NCI-H2227 (cell line): ENCODE results near the gene PBX1.

Source experiments
- DNase-seq: peaks from one replicate; lab custom pipeline; 2025; ENCODE audit not compliant: unreplicated experiment; lab: John Stamatoyannopoulos, UW

Gene PBX1

DNA sequence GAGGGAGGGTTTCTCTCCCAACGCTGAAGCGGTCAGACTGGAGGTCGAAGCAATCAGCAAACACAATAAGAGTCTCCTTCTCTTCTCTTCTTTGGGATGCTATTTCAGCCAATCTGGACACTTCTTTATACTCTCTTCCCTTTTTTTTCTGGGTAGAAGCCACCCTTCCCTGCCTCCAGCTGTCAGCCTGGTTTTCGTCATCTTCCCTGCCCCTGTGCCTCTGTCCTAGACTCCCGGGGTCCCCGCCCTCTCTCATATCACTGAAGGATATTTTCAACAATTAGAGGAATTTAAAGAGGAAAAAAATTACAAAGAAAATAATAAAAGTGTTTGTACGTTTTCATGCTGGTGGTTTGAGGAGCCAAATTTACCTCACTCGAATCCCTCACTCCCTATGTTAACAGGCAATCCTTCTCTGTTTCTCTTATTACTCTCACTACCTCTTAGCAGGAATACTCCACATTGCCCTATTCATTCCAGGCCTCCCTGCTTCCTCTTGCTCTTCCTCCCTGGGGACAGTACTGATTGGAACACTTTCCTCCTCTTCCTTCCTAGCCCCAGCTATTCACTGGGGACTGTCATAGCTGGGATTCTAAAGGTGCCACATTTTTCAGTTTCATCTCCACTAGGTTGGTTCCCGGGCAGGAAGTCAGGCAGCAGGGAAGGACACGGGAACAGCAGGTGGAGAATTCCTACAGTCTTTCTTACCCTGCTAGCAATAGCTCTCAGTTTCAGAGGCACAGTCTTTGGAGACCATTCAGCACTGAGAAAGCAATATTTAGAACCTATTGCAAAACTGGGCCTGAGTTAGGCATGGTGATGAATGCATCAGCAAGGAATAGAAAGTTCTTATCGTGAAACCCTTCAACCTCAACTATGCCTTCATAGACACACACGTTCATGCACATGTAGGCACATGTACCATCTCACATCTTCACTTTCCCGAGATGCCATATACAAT is 288.0 kb downstream of the PBX1 start:
- DNase-seq = no peak

DNA sequence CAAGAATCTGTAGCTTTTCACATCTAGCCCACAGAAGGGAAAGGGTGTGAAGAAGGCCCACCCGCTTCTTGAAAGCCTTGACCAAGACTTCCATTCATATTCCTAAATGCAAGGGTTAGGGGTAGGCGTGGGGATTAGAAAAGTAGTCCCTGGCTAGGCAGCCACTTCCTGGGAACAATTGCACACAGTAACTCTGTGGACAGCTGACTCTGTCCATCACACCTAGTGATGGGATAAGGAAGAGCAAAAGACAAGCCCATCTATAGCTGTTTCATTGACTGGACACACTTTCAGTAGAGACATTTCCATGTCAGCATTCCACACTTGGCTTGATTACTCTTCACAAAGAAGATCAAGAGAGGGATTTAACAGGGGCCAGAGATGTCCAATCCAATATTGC is 294.2 kb downstream of the PBX1 start:
- DNase-seq = no peak

DNA sequence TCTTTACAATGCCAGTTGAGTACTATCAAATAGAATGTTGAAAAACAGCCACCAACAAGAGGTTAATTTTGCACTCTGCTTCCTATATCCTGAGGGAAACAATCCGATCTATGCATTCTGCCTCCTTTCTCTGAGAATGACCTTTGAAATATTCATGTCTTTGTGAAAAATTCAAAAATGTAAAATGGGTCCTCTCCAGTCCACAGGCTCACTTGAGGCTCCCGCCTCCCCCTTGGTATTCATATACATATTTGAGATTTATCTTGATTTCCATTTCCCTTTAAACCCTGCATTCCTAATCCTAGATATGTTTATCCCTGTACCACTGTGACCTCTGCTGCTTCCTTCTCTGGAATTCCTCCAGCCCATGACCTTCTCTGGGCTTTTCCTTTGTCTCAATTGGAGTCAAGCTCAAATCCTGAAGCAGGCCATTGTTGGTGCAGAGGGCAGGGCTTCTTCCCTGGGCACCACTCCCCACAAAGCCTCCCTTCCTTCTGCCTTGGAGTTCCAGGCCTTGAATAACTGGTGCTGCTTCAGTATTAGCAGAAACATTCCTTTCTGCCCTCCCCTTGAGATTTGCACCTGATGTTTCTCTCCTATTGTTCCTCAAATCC is 296.8 kb downstream of the PBX1 start:
- no peak for DNase-seq

DNA sequence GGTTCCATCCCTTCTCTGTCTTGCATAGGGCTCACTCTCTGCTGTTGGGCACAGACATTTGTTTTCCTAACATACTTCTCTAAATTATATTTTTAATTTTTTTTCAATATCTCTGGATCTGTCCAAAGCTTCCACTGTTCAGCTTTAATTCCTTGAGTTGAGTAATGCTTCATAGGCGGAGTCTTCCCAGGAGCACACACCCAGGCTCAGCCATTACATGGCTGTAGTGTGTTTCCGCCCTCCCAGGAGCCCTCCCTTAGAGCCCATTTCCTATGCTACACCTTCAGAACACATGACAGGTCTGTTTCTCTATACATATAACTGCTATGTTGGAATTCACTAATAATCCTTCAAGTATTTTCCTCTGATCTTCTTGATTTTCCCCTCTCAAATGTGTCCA is 297.4 kb downstream of the PBX1 start:
- DNase-seq = no peak

DNA sequence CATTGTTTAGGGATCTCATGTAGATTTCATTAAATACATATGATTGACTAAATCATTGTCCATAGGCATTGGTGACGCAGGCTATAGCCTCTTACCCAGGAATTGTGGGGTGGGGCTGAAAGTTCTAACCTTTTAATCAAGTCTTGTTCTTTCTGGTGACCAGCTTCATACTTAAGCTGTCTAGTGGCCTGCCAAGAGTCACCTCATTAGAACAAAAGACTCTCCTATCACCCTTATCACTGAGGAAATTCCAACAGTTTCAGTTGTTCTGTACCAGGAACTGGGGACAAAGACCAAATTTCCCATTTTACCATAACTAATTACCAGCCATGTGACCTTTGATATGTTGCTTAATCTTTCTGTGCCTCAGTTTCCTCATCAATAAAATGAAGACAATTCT is 298.5 kb downstream of the PBX1 start:
- no peak for DNase-seq

DNA sequence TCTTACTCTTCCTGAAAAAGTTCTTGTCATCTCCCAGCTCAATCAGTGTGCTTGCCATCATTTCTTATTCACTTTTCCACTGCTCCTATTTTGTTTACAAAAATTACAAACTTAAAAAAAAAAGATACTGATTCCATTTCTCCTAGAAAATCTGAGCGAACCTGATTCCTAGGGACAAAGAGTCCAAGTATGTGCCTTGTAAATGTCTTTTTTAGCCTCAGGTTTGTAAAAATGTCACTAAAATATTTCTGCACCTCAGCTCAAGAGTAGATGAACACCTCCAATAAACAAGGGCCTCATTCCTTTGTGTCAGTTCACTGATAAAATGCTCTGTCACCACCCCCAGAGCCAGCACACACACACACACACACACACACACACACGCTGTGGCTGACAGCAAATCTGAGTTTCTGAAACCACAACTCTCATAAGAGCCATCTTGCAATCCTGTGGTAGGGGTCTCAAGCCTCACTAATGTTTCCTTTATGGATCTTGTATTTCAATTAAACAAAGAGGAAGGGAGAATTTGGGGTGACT is 299.2 kb downstream of the PBX1 start:
- DNase-seq = peak; percentile 21

DNA sequence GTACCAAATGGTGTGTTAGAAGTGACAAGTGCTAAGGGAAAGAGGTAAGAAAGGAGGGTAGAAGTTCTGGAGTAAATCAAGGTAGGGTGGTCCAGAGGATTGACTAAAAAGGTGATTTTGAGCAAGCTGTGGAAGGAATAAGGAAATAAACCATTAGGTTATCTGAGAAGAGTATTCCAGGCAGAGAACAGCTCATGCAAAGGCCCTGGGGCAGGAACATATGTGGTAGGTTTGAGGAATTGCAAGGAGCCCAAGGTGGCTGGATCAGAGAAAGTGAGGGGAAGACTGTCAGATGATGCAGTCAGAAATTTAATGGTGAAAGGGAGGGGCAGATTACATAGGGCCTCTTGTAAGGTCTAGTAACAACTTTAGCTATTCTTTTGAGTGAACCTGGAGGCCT is 302.6 kb downstream of the PBX1 start:
- DNase-seq = no peak

DNA sequence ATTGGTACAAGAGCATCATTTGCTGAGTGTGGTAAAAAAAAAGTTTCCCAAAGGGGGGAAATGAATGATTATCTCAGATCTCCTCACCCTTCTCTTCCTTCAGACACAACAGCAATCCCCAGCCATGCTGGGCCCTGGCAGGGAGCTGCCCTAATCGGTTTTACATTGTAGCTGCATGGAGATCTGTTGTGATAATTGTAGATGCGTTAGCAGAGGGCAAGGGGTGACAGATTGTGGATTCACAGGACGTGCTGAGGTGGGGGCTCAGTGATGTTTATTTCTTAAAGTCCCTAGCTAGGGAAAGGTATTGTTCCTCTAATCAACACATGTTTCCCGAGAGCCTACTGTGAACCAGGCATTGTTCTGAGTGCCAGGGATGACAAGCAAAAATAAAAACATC is 304.1 kb downstream of the PBX1 start:
- peak; percentile 51 for DNase-seq

DNA sequence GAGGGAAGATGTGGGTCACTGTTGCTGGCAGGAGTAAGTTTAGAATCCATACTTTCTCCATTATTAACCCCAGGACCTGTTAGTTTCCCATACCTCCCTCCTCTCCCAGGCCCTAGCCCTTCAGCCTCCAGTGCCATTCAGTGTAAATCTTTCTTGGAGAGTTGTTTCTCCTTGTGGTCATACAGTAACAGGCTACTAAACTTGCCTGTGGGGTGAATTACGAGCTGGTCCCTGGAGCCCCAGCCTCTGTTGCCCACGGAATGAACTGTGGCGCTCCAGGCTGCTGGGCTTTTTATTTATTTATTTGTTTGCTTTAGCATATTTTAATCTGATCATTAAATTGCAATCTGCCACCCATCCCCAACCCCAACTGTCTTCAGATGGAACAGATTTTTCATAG is 305.2 kb downstream of the PBX1 start:
- DNase-seq = no peak

DNA sequence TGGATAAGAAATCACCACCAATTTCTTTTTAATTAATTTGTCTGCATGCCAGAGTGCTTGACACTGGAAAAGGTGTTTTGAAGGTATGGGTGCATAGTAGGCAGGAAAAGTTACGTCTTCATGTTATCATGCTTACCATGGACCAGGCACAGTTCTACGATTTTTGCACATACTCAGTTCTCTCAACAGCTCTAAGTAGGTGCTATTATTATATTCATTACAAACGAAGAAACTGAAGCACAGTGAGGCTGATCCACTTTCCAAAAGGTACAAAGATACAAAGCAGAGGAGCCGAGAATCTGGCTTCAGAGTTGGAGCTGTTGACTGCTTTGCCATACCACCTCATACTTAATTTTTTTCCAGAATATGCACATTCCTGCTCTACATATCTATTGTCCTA is 306.4 kb downstream of the PBX1 start:
- DNase-seq = no peak

DNA sequence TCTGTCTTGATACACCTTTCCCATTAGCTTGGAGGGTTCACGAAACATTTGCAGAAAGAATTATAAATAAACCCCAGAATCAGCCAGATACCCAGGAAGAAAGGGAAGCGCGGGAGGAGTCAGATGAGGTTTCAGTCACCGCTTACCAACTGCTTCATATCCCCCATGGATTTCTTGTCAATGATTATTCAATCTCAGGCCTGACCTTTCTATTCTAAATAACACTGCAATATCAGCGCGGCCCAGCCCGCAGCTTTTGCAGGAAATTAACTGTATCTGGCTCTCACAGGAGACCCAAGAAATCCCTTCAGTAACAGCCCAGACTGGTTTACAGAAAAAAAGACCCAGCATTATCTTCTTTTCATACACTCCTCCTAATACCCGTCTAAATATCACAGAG is 308.6 kb downstream of the PBX1 start:
- no peak for DNase-seq

DNA sequence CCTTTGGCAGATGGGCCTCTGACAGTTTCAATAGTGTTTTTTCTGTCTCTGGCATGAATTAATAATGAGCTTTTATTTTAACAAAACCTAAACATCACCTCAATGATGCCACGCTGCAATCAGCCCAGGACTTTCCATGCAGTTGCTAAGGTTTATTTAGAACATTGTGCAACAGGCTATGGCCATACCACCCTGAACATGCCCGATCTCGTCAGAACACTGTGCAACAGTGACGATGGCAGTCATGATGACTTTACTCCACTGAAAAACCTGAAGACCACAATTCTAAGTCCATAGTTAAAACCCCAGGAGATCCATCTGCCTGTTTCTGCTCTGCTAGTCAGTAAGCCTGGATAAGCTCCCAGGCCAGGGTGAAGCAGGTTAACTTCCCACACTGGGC is 310.0 kb downstream of the PBX1 start:
- DNase-seq = no peak

DNA sequence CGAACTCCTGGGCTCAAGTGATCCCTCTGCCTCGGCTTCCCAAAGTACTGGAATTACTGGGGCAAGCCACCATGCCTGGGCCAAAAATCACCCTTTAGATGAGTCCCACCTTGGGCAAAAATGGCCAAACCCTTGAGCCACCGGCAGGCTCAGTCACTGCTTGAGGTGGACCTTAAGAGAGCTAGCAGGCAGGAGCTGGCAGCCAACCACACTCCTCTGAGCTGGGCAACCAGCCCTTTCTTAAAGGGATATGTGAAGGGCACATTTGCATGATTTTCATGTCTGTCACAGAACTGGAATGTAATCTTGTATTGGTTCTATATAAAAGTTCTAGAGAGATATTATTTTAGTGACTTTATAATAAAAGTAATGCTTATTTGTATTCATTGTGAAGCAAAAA is 316.5 kb downstream of the PBX1 start:
- no peak for DNase-seq

DNA sequence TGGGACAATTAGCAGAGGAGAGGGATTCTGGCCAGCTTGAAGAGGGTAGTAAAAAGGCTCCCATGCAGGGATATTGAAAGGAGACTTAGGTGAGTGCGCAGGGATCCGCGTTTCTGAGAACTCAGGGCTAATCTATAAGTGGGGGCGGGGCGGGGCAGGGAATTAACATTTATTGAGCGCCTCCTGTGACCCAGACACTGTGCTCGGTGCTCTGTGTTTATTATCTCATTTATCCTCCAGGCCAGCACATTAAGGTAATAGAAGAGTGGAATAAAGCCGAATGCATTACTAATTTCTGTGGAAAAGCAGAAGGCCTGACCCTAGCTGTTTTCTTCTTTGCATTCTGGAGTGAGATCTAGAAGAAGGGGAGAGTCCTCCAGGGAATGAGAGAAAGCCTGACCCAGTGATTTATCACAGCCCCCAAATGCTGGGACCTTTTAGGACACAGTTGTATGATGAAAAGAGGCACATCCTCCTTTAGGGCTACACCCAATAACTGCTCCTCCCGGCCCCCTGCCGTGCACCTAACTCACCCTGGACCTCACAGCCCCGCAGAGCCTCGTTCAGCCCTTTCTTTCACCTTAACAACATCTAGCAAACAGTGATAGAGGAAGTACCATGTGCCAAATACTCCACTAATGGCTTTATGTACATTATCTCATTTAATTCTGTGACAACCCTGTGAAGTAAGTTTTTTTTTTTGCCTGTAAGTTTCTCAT is 317.6 kb downstream of the PBX1 start:
- peak; percentile 78 for DNase-seq

DNA sequence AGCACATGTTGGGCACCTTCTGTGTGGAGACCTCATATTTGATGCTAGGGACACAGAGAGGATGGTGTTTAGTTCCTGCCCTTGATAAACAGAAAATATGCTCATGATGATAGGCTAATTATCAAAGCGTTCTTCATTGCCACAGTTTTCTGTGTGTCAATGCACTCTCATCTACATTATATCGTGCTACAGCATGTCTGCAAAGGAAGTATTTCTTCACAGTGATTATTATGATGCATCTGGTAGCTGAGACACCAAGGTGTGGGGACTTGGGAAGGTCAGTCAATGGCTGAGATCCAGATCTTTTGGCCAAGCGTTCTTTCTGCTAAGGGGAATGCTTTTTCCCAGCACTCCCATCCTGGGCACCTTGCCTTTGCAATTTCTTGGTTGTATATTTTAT is 321.2 kb downstream of the PBX1 start:
- DNase-seq = no peak

DNA sequence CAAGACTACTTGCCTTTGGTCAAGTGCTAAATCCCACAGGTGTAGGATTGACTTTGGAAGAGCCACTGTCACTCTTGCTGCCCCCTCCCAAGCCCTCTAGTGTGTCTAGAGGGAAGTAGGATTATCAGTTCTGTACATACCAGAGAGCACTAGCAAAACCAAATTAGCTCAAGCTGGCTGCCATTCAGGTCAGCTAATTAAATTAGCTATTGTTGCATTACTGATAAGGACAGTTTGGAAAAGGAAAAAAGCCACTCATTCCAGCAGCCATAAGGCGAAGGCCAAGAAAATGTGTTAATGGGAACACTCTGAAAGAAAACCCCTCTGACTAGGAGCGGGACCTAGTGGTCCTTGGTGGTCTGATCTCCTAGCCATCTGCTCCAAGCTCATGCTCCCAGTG is 321.7 kb downstream of the PBX1 start:
- no peak for DNase-seq

DNA sequence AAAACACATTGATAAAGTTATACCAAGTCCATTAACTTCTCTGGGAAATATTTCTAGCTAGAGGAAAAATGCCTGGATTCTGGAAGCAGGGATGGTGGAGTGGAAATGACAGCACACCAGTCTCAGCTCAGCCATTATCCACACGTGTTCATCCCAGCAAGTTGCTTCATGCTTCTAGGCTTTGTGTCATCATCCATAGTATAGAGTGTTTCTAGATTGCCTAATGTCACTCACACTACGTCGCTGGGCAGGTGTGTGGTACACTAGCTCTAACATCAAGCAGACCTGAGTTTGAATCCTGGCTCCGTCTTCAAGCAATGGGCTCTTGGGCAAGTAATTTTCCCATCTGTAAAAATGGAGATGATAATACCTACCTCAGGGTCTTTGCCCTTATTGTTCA is 326.3 kb downstream of the PBX1 start:
- no peak for DNase-seq

DNA sequence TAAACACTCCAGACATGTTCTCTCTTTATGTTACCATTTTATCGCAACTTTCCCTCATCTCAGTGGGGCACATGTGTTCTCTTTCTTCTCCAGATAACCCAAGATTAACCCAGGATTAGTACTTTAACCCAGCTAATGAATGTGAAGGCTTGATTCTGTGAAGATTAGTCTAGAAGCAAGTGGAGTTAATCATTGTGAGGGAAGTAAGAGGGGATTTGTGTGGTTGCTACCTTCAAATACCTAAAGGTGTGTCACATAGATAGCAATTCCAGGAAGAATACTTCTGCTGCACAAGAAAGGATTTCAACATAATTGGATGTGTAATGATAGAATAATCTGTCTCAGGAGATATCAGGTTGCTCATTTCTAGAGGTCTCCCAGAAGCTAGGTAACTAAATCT is 327.1 kb downstream of the PBX1 start:
- DNase-seq = no peak

DNA sequence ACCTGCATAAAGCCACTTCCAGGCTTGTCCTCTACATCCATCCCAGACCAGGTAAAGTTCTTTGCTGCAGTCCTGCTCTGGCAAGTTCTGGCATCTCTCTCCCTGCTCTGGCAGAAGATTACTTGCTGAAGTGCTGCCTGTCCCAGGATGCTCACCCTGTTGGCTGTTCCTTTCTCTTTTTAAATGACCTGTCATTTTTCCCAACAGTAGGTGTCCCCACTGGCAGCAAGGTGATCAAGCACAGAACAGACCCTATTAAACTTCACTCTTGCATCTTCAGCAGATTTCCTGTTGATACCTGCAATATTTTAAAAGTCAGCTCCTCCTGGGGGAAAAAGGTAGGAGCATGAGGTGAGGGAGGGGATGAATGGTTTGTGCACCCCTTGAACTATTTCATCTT is 332.6 kb downstream of the PBX1 start:
- DNase-seq = no peak

DNA sequence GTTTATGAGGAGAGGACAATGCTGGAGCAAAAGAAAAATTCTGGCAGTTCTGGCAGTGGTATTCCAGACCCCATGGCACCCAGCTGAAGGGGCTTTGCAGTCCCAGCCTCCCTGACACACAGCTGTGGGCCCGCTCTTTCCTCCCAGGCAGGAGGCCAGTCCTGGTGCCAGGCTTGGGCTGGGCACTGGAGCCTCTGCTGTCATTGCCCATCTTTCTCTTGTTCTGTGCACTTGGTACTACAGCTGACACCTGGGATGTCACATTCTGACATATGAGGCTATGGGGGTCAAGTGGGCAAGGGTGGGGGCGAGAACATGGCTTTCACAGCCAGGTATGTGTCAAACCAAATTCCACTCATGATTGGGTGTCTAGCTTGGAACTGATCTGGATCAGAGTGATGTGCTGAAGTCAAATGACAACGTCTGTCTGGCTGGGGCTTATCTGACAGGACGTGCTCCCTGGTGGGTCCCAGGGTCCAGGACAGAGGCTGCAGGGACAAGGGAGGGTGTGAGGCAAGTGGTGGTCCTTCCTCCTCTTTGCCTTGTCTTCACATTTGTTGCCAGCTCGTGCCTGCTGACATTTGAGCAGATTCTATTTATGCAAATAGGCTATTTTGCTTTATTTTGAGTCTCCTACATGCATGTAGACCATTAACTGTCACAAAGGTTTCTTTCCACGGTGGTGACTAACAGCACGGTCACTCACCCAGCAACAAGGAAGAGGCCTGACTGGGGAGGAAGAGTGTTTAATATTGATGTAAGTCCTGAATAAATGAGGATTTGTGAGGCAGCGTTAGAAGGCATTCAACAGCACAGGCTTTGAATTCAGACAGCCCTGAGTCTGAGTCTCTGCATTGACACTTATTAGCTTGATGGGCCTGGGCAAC is 336.3 kb downstream of the PBX1 start:
- DNase-seq = no peak

DNA sequence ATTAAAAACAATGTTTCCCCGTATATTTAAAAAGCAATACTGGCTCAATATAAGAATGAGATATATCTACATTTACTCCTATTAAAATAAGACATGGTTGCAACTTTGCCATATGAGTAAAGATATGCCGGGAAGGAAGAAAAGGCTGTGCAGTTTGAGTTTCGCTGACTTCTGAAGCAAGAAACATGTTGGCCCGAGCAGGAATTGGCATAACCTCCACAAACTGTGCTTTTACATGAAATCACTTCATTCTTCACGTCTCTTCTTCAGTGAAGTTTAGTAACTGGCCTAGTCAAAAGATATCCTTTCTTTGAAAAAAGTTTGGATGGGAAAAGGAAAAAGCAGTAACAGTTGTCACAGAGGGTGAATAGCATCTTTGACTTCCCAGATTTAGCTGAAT is 342.0 kb downstream of the PBX1 start:
- no peak for DNase-seq
